NCI-H1092 treated with DMSO at 0.1 percent for 48 hours (cell line): ENCODE measurements around the gene TEAD1.

Experiments used
- DNase-seq: peaks from one replicate; lab custom pipeline; 2025; lab: John Stamatoyannopoulos, UW

Gene TEAD1

DNA sequence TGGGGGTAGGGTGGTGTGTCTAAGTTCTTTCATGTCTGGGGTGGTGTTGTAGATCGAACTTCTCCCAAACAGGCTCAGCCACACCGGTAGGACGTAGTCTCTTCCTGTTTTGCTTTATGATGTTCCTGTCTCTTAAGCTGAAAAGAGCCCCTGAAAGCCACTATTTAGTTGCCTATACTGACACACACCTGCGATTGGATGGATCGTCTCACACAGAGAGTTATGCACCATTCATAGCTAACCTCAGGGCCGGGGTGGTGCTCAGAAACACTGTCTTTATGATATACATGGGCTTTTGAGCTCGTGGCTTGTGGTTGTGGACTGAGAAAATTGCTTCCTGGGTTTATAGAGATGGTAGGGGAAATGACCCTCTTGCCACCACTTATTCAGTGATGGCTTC, 137.6 kb downstream of the TEAD1 start:
- DNase-seq: no peak

DNA sequence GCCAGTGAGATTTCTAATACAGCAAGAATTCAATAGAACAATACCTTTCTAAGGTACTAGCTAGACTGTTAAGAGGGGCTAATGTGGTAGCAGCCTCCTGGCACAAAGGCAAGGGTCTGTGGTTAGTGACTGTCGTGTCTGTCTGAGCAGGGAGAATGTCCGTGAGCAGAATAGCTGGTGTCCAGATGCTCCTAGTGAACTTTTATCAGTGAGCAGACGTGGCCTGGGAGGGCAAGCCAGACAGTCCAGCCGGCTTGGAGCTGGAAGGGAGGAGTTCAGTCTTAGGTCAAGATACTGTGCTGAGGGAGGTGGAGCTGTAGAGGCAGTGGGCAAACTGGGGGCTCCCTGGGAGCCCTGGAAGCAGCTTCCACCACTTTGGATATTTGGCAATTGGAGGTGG, 138.6 kb downstream of the TEAD1 start:
- no peak for DNase-seq

DNA sequence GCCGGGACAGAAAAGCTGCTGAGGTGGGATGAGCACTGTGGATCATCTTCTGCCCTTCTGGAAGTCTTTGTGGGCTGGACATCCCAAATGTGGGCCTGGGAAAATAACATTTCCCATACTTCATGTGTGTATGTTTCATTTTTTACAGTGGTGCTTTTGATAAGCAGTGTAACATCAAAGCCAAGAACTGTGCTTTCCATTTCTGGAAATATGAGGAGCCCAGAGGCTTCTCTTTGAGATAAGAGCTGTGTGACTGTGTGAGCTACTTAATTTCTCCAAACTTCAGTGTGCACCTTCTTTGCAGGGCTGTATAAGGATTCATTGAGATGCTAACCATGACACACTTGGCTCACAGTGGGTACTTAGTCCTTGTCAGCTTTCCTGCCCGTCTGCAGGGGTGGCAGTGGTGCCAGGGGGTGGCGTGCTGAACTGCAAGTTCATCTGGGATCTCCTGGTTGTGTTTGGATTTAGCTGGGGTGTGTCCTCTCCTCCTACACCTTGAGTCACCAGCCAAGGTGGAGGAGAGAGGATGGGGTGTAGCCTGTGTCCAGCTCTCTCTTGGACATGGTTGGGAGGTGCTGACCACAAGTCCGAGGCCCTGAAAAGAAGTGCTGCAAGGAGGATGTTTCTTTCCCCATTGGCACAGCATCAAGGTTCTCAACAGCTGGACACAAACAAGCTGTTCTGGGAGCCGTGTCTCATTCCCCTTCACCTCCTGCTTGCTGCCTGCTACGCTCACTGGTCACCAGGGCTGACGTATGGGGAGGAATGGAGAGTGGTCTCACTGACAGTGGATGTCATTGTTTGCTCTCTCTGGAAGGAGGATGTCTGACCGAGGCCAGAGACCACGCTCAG, 139.4 kb downstream of the TEAD1 start:
- no peak for DNase-seq

GRCh38 chr11:12815129-12815480, 140.9 kb downstream of the TEAD1 start:
- no peak for DNase-seq

DNA sequence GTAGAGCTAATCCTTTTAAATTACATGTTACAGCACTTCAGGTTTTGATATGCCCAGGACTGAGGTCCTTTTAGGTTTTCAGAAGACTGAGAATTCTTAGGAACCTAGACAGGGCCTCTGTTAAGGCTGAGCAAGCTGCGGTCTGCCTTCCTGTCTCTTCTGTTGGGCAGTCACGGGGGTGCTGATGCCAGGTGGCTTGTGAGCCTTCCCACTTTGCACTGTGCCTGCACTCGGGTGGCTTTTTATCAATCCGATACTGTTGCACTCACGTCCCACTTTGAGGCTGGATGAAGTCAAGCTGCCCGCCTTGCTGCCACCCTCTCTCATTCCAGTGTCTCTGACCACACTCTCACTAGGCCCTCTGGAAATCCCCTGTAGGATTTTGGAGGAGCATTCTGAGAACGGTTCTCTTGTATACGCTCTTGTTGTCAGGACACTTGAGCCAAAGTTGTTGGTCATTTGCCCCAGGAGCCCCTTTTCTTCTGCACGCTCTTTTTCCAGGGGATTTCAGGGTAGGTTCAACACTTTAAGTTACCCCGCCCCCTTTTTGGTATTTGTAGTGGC, 141.8 kb downstream of the TEAD1 start:
- DNase-seq: no peak

- no peak for DNase-seq
Measured at GRCh38 chr11:12817681-12818332, 143.6 kb downstream of the TEAD1 start.

GRCh38 chr11:12818333-12819015, 144.3 kb downstream of the TEAD1 start:
- DNase-seq: no peak

- no peak for DNase-seq
Measured at GRCh38 chr11:12822392-12823022, 148.3 kb downstream of the TEAD1 start.

DNA sequence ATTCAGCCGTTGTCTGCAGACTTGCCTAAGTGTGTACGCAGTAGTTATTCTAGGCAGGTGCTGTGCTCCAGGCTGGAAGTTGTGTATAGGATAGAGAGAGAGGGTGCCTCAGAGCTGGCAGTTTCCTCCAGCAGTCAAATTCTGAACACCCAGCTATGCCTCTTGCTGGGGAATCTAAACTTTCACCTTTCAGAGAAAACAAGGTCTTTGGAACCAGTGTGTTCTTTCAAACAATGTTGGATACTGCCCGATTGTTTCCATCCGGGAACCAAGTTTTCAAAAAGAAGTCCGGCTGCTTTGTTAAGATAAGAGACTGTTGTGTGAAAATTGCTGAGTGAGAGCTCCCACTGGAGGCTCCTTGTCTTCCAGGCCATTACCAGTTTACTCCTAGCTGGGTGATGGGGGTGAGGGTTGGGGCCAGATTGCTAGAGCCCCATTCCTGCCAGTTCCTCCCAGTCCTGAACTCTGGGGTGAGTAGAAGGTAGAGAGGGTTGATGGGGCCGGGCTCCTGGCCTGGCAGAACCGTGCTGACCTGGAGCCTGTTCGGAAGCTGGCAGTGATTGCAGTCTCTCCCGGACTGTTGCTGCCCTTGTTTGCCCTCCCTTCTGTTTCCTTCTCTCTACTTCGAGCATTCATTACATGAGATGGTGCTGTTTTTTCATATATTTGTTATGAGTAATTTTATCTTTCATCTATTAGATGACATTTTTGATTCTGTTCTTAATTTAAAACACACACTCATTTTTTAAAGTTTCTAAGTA, 150.2 kb downstream of the TEAD1 start:
- DNase-seq: peak; percentile 38

DNA sequence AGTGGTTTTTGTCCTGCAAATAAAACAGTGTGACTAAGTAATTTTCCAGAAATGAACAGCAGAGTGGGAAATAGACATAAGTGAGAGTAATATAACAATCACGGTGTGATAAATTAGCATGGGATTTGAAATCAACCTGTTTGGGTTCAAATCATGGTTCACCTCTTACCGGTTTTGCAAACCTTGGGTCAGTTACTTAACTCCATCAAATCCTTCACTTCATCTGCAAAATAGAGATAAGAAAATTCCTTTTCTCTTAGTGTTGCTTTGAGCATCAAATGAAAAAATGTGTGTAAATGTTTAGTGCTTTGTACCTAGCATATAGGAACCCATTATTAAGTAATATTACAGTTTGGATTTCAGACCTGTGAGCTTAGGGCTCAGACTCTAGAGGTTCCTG, 152.2 kb downstream of the TEAD1 start:
- DNase-seq: no peak

GRCh38 chr11:12827369-12827768, 153.1 kb downstream of the TEAD1 start:
- peak; percentile 58 for DNase-seq

DNA sequence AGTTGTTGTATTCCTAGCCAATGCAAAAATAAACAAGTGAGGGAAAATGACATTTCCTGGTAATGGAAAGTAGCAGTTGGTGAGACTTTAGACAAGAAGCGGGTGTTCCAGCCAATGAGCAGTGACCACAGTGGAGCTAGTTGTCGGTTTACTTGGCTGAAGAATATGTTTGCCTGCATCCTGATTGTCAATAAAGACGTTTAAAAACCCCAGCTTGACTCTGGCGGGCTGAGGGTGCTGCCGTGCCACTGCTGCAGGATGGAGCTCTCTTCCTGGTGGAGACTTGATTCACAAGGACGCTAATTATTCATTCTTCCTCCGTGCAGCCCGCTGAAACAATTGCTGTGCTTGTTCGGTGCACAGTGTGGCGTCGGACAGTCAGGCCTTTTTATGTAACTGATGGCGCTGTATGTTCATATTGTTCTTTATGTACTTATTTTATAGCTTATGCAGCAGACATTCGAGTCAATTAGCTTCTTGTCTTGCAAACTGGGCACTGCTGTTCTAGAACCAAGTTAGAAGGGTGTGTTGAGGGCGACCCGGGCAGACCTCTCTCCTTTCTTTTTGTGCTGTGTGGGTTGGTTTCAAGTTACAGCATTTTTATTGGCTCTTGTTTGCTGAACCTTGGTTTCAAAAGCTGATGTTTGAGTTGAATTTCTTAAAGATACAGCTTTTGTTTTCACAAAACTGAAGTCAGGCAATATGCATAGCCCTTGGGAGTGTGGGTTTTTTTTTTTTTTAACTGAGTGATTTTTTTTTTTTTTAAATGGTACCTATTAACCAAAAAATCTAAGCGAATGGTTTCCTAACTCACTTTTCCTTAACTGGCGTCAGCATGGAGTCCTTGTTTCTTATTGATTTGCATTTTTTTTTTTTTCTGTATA, 153.9 kb downstream of the TEAD1 start:
- DNase-seq: peak; percentile 92

- DNase-seq: no peak
Measured at GRCh38 chr11:12829131-12829530, 154.9 kb downstream of the TEAD1 start.

- no peak for DNase-seq
Measured at GRCh38 chr11:12829540-12830314, 155.5 kb downstream of the TEAD1 start.

GRCh38 chr11:12831471-12832202, 157.4 kb downstream of the TEAD1 start:
- peak; percentile 68 for DNase-seq

- peak; percentile 62 for DNase-seq
Measured at GRCh38 chr11:12832480-12833224, 158.4 kb downstream of the TEAD1 start.

- no peak for DNase-seq
Measured at GRCh38 chr11:12834166-12834565, 159.9 kb downstream of the TEAD1 start.

DNA sequence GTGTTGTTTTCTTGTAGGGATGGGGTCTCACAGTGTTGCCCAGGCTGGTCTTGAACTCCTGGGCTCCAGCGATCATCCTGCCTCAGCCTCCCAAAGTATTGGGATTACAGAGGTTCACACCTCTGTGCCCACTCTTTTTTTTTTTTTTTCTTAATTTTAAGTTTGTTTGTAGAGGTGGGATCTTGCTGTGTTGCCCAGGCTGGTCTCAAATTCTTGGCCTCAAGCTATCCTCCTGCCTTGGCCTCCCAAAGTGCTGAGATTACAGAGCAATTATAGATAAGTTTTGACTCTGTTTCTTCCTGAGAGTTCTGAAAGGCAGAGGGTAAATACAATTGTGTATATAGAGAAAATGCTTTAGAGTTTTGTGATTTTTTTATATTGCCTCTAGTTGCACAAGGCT, 160.4 kb downstream of the TEAD1 start:
- DNase-seq: no peak
